GM13976 (cell line): ENCODE measurements around the gene MZF1.

Experiments
- DNase-seq: peaks from one replicate; pipeline ENCODE4 v3.0.0; 2012; ENCODE audit warnings: low spot score
- CTCF ChIP-seq: IDR thresholded peaks from 2 replicates; pipeline ENCODE4 v1.5.1; 2012; ENCODE audit warnings: borderline replicate concordance, mild to moderate bottlenecking; ENCODE audit not compliant: insufficient read depth; ENCODE audit errors: extremely low read depth, missing control alignments, control extremely low read depth
- in situ Hi-C: fragments of 300-500 bp; cut with MboI; formaldehyde crosslinking; loops from one replicate; pipeline ENCODE4 v1.12.0; 2022; ENCODE audit warnings: low sequenced_read_pairs, mixed read lengths, inconsistent platforms; ENCODE audit not compliant: unreplicated experiment

The MZF1 gene

GRCh38 chr19:58568453-58569130 lies 4.5 kb downstream of the MZF1 start:
- TF ChIP-seq CTCF, result no peak
- in situ Hi-C loops, result no loop called here
- DNase-seq, result no peak

GRCh38 chr19:58566989-58567388 lies 6.1 kb downstream of the MZF1 start:
- no peak for TF ChIP-seq CTCF
- DNase-seq, result no peak
- in situ Hi-C loops, result no loop called here

GRCh38 chr19:58563823-58564222 lies 9.3 kb downstream of the MZF1 start:
- in situ Hi-C loops, result no loop called here
- no peak for TF ChIP-seq CTCF
- no peak for DNase-seq

- in situ Hi-C loops, result no loop called here
- no peak for TF ChIP-seq CTCF
- DNase-seq, result peak; percentile 77
Measured at GRCh38 chr19:58563034-58563573, 10.0 kb downstream of the MZF1 start.

- DNase-seq, result no peak
- TF ChIP-seq CTCF, result no peak
- in situ Hi-C loops, result no loop called here
Measured at GRCh38 chr19:58562122-58563033, 10.8 kb downstream of the MZF1 start.

- DNase-seq, result no peak
- in situ Hi-C loops, result no loop called here
- no peak for TF ChIP-seq CTCF
Measured at GRCh38 chr19:58561373-58562121, 11.6 kb downstream of the MZF1 start.
